HPDE6-E6E7 (cell line): ENCODE data around the gene IRF2BP2.

Experiments
- DNase-seq: peaks from one replicate; pipeline ENCODE4 v3.0.0; 2011; ENCODE audit warnings: missing footprints; ENCODE audit errors: extremely low spot score

The IRF2BP2 gene

GRCh38 chr1:234634387-234634786, 24.4 kb upstream of the IRF2BP2 start:
- DNase-seq = no peak

DNA sequence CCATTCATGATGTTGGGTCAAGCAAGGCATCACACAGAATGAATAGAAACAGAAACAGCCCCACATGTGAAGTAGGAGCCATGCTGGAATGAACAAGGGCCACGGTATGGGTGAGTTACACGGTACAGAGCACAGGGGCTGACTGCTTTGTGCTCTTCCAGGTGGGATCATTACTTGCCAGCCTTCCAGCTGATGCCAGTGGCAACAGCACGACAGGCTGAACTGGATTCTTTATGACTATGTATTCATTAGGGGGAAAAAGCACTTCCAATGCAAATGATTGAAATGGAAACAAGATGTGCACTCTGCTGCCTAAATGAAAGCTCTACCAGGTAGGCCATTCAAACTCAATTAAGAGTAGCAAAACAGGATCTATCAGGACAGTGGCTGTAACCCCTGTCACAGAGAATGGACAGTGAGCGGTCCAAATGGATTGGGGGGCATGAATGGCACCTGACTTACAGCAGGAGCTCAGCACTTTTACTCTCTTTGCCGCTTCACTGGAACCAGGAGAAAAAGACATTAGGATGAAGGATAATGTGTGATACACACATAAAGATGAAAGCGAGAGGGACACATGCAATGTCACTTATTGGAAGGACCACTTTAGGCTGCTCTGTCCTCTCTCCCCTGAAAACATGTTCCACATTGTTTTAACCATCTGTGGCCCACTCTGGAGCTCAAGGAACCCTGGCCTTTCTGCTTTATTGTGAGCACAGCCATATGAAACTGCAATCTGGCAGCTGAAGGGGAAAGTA, 23.4 kb upstream of the IRF2BP2 start:
- DNase-seq = no peak

GRCh38 chr1:234632225-234632624, 22.2 kb upstream of the IRF2BP2 start:
- DNase-seq = no peak

- DNase-seq = peak; percentile 70
Measured at GRCh38 chr1:234631721-234632125, 21.7 kb upstream of the IRF2BP2 start.

GRCh38 chr1:234629026-234629425, 19.0 kb upstream of the IRF2BP2 start:
- DNase-seq = no peak

DNA sequence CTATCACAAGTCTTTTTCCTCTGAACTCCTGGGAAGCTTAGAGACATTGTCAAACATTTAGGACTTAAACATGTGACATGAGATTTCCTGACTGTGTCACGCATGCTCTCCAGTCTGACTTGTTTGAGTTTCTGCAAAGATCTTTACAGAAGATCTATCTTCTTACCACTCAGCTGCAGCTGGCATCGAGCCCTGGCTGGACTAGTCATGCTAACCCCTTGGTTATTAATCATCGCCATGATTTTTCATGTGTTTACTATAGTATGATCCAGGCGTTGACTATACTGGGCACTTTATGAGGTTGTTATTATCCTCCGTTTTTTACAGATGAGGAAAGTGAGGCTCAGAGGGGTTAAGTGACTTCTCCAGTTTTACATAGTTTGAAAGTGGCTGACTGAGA, 18.1 kb upstream of the IRF2BP2 start:
- peak; percentile 75 for DNase-seq

- no peak for DNase-seq
Measured at GRCh38 chr1:234627009-234627950, 17.3 kb upstream of the IRF2BP2 start.

DNA sequence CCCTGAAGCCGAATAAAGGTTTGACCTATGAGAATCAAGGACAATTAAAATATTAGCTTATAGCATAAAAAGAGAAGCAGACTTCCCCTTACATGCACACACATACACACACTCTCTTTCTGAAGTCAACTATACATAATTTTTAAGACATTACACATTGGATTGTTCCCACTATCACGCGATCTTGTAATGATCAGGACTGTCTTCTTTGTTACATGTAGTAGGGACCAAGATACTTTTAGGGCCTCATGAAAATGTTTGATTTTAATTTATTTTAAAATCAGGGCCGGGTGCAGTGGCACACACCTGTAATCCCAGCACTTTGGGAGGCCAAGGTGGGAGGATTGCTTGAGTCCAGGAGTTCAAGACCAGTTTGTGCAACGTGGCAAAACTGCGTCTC, 16.4 kb upstream of the IRF2BP2 start:
- DNase-seq = no peak

DNA sequence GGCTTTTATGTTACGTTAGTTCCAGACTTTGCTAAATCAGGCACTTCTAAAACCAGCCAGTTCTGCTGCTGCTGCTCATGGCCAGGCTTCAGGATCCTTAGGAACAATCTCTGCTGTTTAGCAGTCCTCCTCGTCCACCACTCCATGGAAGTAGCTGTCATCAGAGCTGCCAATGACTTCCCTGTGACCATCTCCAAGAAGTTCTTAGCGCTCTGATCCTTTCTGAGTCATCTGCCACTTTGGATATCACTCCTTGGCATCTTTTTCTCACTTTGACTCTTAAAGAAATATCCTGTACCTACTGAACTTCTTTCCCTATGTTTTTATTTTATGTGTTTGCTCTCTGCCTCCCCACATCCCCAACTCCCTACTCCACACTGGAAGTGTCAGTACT, 14.7 kb upstream of the IRF2BP2 start:
- DNase-seq = no peak

DNA sequence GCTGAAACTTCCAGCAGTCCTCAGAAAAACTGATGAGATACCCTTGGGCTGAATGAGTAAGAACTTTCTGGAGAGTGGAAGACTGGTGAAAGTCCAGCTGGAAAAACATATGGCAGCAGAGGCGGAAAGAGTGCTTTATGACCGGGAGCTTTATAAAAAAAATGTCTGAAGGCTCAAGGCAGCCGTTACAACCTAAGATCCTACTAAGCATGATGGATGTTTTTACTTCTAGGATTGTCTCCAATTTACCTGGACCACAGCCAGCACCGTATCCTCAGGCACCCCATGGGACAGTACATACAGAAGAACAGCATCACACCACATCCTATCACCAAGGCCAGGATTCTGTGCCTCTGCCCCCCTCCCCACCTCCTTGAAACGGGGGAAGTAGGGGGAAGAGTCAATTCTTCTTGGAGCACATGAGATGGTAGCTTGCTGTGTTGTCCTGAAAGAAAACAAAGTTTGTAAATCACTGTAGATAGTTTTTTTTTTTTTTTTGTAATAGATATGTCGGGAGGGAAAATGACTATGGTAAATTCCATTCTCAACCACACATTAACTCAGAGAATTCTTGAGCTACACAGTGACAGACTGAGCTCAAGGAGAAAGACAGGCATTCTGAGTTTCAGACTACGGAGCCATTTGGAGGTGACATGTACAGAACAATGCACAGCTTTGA, 11.8 kb upstream of the IRF2BP2 start:
- no peak for DNase-seq

GRCh38 chr1:234621127-234621468, 11.1 kb upstream of the IRF2BP2 start:
- no peak for DNase-seq

DNA sequence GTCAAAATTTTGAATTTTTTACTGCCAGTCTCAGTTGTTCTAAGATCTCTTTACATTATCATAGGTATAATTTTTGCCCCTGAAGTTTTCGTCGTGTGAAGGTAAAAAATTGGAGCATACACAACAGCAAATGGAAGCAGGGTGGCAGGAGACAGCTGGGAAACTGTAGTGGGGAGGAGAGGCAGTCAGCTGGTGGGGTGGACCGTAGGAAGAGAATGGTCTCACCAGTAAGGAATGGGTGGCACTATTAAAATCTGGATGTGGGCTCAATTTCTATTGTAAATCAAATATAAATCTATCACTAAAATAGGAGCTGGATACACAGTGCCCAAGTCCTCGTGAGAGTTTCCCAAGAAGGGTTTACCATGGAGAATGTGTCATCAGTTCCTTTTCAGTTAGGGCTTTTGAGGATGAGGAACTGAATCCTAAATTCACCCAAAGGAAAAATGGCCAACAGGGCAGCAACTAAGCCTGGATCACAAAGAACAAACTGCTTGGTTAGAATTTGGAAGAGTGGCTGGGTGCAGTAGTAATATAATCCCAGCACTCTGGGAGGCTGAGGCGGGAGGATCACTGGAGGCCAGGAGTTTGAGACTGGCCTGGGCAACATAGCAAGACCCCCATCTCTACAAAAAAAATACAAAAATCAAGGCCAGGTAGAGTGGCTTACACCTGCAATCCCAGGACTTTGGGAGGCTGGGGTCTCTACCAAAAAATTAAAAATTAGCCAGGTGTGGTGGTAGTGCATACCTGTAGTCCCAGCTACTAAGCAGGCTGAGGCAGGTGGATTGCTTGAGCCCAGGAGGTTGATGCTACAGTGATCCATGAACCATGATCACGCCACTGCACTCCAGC, 10.5 kb upstream of the IRF2BP2 start:
- DNase-seq = no peak

GRCh38 chr1:234619794-234620247, 9.8 kb upstream of the IRF2BP2 start:
- DNase-seq = no peak

DNA sequence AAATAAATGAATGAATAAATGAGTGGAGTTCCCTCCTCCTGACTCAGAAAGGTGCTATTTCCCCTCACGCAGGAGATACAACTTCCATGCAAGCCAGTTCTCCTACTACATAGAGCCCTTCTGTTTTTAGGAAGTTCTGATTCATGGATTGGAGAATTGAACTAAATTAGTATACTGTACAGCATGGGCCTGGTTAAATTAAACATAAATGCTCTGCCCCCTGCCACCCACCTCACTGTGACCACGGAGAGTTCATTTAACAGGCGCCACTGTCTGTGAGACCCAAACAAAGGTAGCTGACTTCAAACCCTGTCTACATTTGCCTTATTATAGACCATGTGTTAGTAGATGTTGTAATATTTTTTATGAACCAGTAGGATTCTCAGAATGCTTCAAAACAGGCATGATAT, 9.1 kb upstream of the IRF2BP2 start:
- DNase-seq = no peak

GRCh38 chr1:234618737-234619049, 8.7 kb upstream of the IRF2BP2 start:
- no peak for DNase-seq

DNA sequence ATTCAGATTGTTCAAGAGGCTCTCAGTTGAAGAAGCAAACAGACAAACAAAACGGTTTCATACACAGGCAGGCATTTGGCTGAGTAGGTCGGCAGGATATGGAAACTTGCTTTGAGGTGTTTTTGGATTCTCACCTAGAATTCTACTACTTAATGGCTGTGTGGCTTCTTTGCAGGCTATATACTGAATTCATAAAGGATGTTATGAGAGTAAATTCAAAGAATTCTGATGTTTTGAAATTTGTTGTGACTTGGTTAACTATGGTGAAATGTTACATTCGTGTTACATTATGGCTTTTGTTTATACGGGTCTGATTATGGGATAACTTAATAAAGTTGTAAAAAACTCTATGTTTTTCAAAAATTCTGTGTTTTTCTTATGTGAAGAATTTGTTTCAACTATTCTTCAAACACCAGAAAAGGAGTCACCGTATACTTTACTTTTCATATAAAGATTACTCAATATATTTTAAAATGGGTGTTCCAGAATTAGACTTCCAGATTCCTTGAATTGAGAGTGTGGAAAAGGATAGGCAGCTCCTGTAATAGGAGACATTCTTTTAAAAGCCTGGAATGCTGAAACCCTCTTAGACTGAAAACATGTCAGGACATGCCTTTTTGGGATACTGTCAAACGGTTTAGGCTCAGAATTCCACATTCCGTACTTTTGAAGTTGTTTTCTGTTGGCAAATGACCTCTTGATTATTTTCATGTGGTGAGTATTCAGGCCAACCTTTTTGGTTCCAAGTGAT, 8.2 kb upstream of the IRF2BP2 start:
- DNase-seq = no peak

DNA sequence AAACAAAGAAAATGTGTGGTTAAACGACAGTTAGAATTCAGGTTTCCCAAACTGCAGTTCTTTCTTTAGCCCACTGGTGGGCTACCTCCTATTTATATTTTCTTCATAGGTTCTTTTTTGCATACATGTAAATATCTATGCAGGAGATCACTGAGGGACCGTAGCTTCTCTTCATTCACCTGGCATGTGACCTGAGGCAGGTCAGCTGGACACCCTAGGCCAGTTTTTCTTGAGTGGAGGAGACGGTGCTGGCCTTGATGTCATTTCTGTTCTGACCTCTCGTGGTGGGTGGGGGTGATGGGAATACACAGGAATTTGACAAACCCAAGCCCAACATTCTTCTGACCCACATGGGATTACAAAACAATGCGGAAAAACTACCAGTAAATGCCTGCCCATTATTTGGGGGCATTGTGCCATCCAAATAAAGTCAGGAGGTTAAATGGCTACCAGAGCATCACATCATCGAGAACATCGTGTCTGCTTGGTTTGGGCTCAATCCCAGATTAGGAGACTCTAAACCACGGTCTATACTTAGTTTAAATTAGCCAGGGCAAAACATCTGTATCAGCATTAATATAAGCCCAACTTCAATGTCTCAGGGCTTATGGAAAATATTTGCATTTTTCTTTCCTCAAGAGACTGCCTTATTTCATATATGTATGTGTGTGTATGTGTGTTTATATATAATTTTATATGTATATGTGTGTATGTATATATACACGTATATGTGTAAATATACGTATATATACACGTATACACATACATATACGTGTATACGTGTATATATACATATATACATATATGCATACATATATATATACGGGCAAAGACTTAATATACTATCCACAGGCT, 7.4 kb upstream of the IRF2BP2 start:
- no peak for DNase-seq

- no peak for DNase-seq
Measured at GRCh38 chr1:234616644-234617043, 6.7 kb upstream of the IRF2BP2 start.

- DNase-seq = no peak
Measured at GRCh38 chr1:234614081-234614489, 4.1 kb upstream of the IRF2BP2 start.
